ENCODE data around the gene MRPL20. TPM values are rescaled to one million over a fixed set of nuclear protein-coding genes. Genes with fewer than 3 reads are reported as not detected.

Gene MRPL20
- total and polyA plus RNA-seq, 9 of the 15 experiments (the other 6 are each of a cell fraction or from before 2014, with no cell fraction given) = 180 to 671 (median 229) TPM

DNA sequence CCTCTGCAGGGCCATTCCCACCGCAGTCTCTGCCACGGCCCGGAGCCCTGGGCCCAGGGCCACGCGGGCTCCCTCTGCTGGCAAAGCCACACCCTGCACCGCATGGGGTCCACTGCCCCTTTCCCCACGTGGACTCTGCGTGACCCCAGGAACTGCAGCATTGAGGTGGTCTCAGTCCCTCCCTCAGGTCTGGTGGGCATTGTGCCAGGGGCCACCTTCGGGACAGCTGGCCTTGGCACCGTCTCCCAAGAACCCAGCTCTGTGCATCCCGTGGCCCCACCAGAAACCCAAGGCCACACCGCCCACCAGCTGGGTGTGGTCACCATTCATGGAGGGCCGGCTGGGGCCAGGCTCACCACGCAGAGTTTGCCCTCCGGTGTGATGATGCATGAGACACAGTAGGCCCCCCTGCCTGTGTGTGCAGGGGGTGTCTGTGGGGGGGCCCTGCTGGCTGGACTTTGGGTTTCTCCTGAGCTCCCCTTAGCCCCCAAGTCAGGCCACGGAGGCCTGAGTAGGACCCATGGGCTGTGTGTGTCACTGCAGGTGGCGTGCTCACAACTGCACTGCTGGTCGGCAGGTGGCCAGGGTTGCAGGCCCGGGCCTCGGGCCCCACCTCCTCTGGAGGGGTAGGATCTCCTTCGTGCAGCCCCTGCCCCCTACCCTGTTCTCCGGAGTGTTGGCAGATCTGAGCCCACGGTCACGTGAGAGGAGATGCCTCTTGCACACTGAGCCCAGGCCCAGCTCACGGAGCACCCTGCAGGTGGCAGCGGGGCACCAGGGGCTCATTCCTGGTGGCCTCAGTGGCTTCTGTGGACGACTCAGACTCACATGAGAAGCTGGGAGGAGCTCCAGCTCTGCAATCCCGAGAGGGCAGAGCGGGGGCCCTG is 34.2 kb upstream of the MRPL20 start (continued):
- TF ChIP-seq, protein P1, sequence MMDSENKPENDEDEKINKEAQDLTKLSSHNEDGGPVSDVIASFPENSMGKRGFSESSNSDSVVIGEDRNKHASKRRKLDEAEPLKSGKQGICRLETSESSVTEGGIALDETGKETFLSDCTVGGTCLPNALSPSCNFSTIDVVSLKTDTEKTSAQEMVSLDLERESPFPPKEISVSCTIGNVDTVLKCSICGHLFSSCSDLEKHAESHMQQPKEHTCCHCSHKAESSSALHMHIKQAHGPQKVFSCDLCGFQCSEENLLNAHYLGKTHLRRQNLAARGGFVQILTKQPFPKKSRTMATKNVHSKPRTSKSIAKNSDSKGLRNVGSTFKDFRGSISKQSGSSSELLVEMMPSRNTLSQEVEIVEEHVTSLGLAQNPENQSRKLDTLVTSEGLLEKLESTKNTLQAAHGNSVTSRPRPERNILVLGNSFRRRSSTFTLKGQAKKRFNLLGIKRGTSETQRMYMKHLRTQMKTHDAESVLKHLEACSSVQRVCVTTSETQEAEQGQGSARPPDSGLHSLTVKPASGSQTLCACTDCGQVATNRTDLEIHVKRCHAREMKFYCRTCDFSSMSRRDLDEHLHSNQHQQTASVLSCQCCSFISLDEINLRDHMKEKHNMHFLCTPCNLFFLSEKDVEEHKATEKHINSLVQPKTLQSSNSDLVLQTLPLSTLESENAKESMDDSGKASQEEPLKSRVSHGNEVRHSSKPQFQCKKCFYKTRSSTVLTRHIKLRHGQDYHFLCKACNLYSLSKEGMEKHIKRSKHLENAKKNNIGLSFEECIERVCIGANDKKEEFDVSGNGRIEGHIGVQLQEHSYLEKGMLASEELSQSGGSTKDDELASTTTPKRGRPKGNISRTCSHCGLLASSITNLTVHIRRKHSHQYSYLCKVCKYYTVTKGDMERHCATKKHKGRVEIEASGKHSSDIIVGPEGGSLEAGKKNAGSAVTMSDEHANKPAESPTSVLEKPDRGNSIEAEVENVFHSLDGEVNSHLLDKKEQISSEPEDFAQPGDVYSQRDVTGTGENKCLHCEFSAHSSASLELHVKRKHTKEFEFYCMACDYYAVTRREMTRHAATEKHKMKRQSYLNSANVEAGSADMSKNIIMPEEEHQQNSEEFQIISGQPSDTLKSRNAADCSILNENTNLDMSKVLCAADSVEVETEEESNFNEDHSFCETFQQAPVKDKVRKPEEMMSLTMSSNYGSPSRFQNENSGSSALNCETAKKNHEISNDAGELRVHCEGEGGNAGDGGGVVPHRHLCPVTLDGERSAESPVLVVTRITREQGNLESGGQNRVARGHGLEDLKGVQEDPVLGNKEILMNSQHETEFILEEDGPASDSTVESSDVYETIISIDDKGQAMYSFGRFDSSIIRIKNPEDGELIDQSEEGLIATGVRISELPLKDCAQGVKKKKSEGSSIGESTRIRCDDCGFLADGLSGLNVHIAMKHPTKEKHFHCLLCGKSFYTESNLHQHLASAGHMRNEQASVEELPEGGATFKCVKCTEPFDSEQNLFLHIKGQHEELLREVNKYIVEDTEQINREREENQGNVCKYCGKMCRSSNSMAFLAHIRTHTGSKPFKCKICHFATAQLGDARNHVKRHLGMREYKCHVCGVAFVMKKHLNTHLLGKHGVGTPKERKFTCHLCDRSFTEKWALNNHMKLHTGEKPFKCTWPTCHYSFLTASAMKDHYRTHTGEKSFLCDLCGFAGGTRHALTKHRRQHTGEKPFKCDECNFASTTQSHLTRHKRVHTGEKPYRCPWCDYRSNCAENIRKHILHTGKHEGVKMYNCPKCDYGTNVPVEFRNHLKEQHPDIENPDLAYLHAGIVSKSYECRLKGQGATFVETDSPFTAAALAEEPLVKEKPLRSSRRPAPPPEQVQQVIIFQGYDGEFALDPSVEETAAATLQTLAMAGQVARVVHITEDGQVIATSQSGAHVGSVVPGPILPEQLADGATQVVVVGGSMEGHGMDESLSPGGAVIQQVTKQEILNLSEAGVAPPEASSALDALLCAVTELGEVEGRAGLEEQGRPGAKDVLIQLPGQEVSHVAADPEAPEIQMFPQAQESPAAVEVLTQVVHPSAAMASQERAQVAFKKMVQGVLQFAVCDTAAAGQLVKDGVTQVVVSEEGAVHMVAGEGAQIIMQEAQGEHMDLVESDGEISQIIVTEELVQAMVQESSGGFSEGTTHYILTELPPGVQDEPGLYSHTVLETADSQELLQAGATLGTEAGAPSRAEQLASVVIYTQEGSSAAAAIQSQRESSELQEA (IDR thresholded peaks at IDR 0.05; ENCODE audit: low read depth) = no peak
- TF ChIP-seq HDAC6 (IDR thresholded peaks at IDR 0.05; ENCODE audit: low read depth, low read length) (no peak), BDP1 (IDR thresholded peaks at IDR 0.05; ENCODE audit: insufficient read depth, insufficient read length) (no peak), TAF1 (IDR thresholded peaks at IDR 0.05; ENCODE audit: control insufficient read depth, extremely low read depth, insufficient read depth, low read length, severe bottlenecking) (no peak), ZNF75A (CRISPR knock-in tag; IDR thresholded peaks at IDR 0.05) (no peak), ZC3H4 (CRISPR knock-in tag; IDR thresholded peaks at IDR 0.05; ENCODE audit: borderline replicate concordance) (no peak), CXXC5 (CRISPR knock-in tag; IDR thresholded peaks at IDR 0.05) (peak; percentile 43; the same call in 1 of the 2 replicates), ZNF224 (CRISPR knock-in tag; IDR thresholded peaks at IDR 0.05) (no peak), NFXL1 (CRISPR knock-in tag; IDR thresholded peaks at IDR 0.05) (no peak), RFX5 (IDR thresholded peaks at IDR 0.05; ENCODE audit: low read depth, low read length) (no peak), CBFA2T3 (IDR thresholded peaks at IDR 0.05) (no peak), GABPB2 (CRISPR knock-in tag; conservative IDR thresholded peaks at IDR 0.05) (0 out of 2 replicates have a peak, but pooled peaks have one; percentile 60), POLR2AphosphoS5 (IDR thresholded peaks at IDR 0.05; ENCODE audit: control insufficient read depth, insufficient read depth, low read depth, low read length) (no peak), ZNF57 (CRISPR knock-in tag; IDR thresholded peaks at IDR 0.05) (no peak), CREM (IDR thresholded peaks at IDR 0.05; ENCODE audit: low read depth) (peak; percentile 60), TBP (optimal IDR thresholded peaks at IDR 0.05; ENCODE audit: low read depth, low read length) (no peak), RBM34 (IDR thresholded peaks at IDR 0.05; ENCODE audit: borderline replicate concordance, insufficient read depth, low read length) (no peak), BRCA1 (IDR thresholded peaks at IDR 0.05) (no peak), BRCA1 (CRISPR knock-in tag; IDR thresholded peaks at IDR 0.05) (no peak)
